GM18502 (cell line): ENCODE results near the gene CHST3.
"Not testable (repeated sequence)": the region's sequence is repeated elsewhere in the genome, so short reads cannot be mapped to it uniquely, and the experiment has no call there.

Experiments used
- ATAC-seq: cut with Tn5 transposase; IDR thresholded peaks from one replicate; pipeline ENCODE4 v1.9.1; 2021; ENCODE audit warnings: mild to moderate bottlenecking; ENCODE audit not compliant: unreplicated experiment, poor library complexity

The CHST3 gene

DNA sequence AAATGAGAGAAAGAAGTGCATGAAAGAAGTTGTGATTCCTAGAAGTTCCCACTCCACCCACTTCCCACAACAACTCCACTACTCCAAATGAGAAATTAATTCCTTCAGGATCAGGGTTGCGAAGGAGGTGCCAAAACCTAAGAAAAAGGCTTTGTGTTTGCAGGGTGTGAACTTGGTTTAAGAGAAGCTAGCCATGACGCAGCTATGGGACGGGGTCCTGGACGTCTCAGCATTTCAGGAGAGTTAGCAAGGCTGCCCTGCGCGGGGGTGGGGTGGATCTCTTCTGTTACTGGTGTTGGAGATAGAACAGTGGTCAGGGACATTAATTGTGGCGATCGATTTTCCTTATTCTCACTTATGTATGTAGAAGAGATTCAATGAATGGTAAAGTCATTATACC lies 61.2 kb downstream of the CHST3 start:
- ATAC-seq, result no peak

DNA sequence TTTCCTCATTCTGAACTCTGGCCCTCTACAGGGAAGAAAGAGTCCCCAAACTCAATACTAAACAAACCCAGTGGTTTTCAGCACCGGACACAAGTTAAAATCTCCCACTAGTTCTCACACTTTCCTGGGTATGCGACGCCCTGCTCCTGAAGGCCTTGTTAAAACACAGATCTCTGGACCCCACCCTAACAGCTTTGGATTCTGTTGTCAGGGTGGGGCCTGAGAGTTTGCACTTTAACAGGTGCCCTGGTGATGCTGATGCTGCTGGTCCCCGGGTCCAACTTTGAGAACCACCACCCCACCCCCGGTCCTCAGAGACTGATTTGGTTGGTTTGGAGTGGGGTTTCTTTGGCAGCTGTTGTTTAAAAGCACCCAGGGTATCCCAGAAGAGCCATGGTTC lies 61.6 kb downstream of the CHST3 start:
- no peak for ATAC-seq

DNA sequence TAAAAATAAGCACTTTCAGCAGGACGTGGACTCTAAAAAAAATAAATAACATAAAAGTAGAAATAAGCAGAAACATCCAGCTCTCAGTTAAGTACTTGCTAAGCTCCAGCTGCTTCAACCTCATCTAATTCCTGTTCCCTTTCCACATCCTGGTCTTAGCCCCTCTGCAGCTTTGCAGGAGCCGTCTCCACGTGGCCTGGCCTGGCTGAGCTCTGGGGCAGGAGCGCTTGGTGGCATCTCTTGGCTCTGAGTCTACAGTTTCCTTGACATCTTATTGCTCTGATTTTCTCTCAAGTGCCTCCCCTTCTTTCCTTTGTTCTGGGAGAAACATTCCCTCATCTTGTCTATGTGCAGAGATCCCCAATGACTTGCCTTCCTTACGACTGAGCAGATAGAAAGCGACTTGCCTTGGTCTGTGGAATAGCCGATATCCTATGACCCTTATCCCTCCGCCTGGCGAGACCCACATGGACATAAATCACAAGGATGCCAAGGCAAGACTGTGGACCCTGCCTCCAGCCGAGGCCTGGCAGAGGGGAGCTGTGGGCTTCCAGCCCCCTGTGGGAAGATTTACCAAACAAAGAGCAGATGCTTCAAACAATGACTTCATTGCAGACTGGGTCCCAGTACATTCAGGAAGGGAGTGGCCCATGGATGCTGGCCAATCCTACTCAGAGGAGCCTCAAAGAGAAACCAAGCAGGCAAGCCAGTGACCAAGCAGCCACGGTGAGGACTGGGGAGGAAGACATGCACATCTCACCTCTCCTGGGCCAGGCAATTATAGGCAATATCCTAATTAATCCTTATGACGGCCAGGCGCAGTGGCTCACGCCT lies 62.3 kb downstream of the CHST3 start:
- ATAC-seq, result no peak

DNA sequence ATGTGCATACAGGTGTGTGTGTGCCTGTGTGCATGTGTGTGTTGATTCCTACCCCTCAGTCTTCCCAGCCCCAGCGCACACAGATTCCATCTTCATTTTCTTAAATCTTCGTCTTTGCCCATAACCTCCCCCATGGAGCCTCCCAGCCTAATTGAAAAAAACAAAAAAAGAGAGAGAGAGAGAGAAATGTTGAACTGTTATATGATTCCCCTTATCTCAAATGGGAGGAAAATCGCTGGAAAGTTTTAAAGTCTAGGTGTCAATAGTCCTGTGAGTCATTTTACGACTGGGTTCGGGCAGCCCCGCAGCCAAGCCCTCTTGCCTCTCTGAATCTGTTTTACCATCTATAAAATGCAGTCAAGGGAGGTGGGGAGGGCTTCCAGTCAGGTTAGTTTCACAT lies 63.3 kb downstream of the CHST3 start:
- ATAC-seq, result no peak

DNA sequence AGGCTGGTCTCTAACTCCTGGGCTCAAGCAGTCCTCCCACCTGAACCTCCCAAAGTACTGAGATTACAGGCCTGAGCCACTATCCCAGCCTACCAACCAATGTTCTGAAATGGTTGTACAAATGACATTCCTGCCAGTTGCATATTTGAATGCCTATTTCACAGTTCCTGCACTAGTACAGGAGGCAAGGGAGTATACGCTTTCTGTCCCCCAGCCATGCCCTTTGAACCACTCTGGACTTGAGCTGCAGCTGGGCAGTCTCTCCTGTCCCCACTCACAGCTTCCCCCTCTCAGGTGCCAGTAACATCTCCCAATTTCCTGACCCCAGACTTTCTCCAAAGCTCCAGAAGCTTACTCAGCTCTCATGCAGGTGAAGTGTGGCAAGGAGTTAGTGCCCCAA lies 65.2 kb downstream of the CHST3 start:
- ATAC-seq, result no peak

DNA sequence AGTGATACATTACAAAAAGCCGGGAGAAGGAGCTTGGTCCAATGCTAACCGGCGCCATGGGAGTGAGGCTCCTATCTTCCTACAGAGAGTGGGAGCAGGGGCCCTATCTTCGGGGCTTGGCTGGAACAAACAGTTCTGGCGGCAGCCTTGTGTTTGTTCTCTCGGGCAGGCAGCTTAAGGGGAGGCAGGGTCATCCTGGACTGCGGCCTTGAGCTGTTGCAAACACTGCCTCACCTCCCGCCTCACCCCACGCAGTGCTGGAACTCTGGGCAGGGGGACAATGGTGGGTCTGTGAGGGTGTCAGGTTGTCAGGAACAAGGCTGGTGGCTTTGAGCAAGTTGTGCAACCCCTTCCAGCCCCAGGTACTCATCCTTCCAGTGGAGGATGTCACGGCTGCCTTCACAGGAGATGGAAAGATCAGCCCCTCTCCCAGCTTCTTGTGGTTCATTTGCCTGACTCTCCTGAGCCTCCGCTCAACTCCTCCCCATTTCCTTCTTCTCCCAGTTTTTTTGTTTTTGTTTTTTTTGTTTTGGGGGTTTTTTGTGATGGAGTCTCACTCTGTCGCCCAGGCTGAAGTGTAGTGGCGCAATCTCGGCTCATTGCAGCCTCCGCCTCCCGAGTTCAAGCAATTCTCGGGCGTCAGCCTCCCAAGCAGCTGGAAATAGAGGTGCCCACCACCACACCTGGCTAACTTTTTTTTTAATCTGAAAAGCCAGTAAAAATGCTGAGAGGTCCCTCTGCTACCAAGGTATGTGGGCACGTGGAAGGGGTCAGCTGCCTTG lies 66.8 kb downstream of the CHST3 start:
- no peak for ATAC-seq

DNA sequence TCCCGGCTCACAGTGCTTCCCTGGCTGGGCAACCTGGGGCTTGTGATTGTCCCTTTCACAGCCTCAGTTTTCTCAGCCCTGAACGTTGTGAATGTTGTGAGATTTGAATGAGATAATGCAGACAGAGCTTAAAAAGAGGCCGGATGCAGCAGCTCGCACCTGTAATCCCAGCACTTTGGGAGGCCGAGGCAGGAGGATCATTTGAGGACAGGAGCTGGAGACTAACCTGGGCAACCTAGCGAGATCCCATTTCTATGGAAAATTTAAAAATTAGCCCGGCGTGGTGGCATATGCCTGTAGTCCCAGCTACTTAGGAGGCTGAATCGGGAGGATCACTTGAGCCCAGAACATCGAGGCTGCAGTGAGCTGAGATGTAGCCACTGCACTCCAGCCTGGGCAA lies 67.5 kb downstream of the CHST3 start:
- no peak for ATAC-seq

DNA sequence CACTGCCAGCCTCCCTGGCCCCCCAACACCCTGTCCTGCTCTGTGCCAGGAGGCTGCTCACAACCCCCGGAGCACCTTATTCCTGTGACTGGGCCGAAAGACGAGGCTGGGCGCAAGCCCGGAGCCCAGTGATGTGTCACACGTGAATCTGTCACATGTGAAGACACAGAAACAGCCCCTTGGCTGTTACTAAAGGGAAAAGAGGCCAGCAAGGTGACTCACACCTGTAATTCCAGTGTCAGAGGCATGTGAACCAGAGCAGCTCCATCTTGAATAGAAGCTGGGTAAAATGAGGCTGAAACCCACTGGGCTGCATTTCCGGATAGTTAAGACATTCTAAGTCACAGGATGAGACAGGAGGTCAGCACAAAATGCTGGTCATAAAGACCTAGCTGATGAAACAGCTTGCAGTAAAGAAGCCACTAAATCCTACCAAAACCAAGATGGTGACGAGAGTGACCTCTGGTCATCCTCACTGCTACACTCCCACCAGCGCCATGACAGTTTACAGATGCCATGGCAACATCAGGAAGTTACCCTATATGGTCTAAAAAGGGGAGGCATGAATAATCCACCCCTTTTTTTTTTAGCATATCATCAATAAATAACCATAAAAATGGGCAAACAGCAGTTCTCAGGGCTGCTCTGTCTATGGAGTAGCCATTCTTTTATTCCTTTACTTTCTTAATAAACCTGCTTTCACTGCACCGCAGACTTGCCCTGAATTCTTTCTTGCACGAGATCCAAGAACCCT lies 68.4 kb downstream of the CHST3 start:
- ATAC-seq, result not testable (repeated sequence)

DNA sequence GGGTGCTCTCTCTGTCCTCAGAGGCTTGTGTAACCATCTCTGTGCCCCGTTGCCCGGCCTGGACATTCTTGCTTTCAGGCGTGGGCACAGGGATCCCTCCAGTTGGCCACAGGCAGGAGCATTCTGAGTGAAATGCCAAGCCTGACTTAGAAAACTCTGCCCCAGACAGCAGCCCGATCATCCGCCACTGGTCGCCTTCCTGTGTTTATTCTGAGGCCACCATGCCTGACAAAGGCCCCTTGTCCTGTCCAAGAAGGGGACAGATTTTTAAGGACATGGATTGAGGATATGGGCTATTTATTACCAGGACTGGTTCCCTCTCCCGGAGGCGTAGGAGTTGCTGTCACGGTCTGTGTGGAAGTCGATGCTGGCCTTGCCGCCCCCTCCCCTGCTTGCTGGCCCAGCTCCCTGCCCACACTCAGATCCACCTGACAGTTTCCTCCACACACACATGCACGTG lies 69.9 kb downstream of the CHST3 start:
- ATAC-seq, result no peak

DNA sequence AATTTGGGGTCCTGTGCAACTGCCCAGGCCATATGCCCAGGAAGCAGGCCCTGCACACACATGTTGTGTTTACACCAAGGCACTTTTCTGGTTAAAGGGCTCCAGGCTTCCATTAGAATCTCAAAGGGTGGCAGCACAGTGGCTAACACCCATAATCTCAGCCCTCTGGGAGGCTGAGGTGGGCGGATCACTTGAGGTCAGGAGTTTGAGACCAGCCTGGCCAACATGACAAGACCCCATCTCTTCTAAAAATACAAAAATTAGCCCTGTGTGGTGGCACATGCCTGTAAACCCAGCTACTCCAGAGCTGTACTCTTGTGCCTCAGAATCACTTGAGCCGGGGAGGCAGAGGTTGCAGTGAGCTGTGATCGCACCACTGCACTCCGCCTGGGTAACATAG lies 70.6 kb downstream of the CHST3 start:
- no peak for ATAC-seq

DNA sequence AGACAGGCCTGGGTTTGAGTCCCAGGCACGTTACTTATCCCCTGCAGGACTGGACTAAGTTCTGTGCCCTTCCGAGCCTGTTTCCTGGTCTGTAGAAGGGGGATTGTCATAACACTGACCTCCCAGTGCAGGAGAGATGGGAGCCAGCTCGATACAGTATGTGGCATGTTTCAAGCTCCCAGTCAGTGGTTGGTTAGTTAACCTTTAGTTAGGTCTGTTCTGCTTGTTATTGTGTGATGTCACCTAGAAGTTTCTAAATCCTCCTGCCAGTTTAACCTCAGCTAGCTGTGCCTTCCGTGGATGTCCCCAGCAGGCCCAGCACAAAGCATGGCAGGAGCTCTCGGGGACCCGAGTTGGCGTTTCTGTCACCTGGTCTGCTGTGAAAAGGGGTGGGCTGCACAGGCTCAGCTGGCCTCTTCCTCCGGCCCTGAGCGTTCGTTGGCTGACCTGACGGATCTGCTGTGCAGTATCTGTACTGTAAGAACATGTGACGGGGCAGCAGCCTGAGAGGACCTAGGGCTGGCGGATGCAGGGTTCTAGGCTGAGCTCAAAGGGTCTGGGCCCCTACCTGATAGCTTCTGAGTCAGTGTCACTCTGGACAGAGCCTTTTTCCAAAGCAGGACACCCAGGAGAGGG lies 71.2 kb downstream of the CHST3 start:
- ATAC-seq, result no peak

DNA sequence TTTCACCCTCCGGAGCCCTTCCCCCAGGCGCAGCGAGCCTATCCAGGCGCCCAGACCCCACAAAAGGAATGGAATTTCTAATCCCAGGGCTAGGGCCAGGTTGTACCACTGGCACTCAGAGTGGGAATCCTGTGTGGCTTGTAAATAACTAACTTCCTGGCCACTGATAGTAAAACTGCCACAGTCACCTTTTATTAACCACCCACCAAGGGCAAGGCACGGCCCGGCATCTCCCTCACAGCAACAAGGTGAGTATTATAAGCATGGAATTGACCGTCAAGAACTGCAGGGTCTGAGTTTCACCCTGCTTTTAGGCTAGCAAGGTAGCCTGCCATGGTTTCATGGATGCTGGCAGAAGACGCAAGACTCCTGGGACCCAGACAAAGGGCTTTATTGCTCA lies 73.1 kb downstream of the CHST3 start:
- no peak for ATAC-seq

DNA sequence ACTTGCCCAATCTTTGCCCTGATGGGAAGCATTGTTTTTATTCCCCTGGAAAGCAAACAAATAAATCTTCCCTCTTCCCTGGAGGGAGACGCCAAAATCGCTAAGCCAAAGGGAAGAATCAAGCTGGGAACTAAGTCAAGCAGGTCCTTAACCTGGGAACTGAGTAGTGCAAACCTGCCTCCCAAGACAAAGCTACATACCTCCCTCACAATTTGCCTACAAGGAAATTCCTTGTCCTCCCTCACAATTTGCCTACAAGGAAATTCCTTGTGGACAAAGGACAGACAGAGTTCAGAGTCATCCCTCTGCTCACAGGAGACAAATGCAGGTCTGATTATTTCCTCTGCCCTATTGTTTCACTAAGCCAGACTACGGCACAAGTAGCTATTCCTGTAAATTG lies 73.6 kb downstream of the CHST3 start:
- ATAC-seq, result no peak

DNA sequence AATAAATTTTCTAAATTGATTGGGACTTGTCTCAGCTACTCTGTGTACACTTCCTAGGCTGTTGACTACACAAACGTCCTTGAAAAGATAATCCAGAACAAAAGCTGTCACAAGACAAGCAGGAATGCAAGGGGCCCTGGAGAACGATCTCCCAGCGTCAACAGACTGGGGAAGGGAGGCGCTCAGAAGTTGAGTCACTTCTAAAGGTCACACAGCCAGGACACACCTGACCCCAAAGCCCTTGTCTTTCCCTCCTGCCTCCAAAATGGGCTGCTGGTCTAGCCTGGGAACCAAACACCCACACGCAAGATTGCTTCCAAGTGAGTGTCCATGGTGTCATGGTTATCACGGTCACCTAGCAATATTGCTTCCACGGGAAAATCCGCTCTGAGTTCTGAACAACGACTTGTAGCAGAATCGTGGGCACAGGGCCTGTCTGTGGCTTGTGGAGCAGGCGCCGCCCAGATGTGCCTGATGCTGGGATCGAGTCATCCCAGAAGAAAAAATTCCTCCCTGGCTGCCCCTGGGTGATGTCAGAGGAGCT lies 74.3 kb downstream of the CHST3 start:
- no peak for ATAC-seq

DNA sequence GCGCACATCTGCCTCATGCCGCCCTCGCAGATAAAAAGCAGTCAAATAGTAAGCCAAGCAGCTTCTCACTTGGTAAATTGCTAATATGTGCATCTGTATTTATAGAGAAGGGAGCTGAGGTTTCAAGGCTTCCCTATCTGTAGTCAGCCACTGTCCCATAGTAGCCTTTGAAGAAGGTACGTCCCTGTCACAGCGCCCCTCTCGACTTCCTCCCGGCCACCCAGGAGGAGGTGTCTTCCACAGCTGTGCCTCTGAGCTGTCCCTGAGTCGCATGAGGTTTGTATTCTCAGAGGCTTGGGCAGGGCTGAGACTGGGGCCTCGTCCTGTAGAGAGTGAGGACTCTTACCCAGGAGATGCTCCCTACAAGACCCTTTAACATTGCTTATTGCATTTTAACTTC lies 75.2 kb downstream of the CHST3 start:
- no peak for ATAC-seq

DNA sequence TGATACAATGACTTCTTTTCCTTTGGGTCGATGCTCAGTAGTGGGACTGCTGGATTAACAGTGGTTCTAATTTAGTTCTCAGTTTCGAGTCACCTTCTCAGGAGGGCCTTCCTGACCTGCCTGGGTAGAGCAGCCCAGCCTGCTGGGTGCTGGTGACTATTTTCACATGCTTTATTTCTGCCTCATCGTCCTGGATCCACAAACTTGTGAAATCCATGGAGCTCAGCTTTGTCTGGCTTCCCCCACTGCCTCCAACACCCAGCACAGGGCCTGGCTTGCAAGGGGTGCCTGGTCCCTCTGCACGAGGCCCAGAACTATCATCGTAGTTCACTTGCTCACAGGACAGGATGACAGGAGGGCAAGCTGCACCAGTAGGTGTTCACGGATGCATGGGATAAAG lies 77.3 kb downstream of the CHST3 start:
- no peak for ATAC-seq

DNA sequence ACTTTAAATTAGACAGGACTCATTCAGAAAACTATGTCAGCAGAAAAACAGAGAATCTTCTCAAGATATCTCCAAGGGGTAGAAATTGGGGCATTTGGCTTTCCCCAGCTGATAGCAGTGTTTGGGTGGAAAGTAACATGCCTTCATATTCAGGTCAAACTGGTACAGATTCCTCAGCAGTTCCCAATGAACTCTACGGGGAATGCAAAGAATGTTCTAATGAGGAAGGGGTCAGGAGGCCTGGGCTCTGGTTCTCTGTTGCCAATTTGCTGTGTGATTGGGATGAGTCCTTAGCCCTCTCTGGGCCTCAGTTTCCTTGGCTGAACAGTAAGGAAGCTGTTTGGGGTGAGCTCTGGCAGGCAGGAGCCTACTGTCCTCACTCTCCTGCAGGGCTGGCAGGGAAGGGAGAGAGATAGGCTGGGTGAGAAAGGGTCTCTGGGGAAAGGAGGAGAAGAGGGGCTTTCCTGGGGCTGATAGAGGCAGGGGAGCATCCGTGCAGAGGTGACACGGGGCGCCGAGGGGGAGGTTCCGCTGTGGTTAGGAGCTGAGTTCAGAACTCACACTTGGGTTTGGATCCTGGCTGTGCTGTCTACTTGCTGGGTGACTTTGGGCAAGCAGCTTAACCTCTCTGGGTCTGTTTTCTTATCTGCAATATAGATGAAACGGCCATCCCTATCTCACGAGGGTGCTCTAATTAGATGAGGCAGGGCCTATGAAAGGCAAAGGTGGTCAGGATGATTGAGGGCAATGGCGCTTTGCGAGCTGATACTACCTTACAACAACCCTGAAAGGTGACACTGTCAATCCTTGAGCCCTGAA lies 79.0 kb downstream of the CHST3 start:
- ATAC-seq, result no peak

DNA sequence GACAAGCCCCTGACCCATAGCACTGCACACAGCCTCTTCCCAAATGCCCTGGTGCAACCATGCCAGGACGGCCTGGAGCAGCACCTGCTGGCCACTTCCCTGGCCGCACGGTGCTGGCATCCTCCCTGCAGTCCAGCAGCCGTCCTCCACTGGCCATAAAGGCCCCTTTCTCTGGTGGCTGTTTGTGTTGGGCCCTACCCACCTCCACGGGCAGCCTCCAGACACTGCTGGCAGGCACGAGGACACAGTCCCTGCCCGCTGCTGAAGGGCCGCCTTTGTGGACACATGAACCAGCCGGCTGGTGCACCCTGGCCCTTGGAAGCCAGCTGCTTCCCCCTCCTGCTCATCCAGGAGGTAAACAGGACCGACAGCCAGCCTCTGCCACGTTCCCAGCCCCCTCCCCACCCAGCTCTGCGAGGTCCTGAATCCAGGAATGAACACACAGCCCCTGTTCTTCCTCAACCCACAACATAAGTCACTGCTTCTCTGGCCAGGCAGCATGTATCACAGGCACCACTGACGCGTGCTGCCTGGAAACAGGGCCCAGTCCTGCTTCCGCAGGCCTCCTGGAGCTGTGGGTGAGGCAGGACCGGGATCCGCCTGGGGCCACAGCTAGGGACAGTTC lies 80.3 kb downstream of the CHST3 start:
- no peak for ATAC-seq

DNA sequence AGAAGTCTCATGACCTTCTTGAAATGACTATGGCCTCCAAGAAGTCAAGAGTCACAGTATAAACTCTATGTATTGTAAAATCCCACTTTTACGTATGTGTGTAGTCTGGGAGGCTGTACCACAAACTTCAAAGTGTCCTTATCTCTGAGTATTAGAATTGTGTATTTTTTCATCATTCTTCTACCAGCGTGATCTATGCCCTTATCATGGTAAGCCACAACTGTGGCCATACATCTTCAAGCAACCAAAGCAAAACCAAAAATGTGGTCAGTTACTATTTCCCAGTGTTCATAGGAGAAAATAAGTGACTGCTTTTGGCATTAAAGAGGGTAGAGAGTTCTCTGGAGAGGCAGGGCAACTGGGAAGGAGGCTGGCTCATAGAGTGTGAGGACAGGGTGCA lies 81.4 kb downstream of the CHST3 start:
- ATAC-seq, result no peak
